ENCODE measurements around the gene CPNE6. TPM values are rescaled to one million over a fixed set of nuclear protein-coding genes. Genes with fewer than 3 reads are reported as not detected.

CPNE6 gene
- total RNA-seq, 1 donor from 2014 or later = not detected

DNA sequence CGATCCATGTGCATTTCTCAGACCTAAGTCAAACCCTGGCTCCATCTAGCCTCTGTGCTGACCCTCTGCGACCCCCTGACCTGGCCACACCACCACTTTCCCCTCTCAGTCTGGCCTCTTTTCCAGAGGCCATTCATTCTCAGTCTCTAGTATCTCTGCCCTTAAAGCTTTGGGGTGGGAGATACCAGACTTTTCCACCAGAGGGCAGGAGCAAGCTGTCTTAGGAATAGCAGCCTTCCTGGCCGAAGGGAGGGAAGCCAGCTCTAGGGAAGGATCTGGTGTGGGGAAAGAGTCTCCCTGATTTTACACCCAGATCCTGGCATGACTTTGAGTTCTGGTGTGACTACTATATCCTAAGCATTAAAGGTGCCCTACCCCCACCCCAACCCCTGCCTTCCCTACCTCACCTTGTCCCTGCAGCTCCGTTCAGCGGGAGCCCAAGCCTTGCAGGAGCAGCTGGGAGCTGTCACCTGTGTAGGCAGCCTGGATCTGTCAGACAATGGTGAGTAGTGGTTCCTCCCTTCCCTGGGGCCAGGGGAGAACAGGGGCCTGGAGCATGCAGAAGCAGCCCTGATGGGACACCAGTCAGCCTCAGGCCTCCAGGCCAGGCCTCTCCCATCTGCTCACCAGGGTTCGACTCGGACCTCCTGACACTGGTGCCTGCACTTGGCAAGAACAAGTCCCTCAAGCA, 13.0 kb upstream of the CPNE6 start:
- Histone ChIP-seq H3K36me3 (no peaks in the 10 kb centered on the region), H3K27me3 (no peaks in the 10 kb centered on the region), H4K20me1 (ENCODE audit: low read depth) (no peaks in the 10 kb centered on the region), H3F3A (ENCODE audit: low read depth) (no peaks in the 10 kb centered on the region), H3K9me3 (ENCODE audit: low read depth) (no peaks in the 10 kb centered on the region), H3K4me1 (peaks cover 3% of the 10 kb centered on the region), H2AFZ (replicated peaks) (no peak overlapping the region), H3K4me3 (no peak overlapping the region), H3K4me2 (no peak overlapping the region), H3K9ac (no peak overlapping the region), H3K79me2 (ENCODE audit: low read depth) (no peaks in the 10 kb centered on the region), H3K27ac (no peak overlapping the region)
- TF ChIP-seq, protein P1, sequence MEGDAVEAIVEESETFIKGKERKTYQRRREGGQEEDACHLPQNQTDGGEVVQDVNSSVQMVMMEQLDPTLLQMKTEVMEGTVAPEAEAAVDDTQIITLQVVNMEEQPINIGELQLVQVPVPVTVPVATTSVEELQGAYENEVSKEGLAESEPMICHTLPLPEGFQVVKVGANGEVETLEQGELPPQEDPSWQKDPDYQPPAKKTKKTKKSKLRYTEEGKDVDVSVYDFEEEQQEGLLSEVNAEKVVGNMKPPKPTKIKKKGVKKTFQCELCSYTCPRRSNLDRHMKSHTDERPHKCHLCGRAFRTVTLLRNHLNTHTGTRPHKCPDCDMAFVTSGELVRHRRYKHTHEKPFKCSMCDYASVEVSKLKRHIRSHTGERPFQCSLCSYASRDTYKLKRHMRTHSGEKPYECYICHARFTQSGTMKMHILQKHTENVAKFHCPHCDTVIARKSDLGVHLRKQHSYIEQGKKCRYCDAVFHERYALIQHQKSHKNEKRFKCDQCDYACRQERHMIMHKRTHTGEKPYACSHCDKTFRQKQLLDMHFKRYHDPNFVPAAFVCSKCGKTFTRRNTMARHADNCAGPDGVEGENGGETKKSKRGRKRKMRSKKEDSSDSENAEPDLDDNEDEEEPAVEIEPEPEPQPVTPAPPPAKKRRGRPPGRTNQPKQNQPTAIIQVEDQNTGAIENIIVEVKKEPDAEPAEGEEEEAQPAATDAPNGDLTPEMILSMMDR (IDR thresholded peaks at IDR 0.05) = peak; percentile 71
- TF ChIP-seq EZH2phosphoT487 (IDR thresholded peaks at IDR 0.05) = no peak
- H3K27me3 Mint-ChIP-seq (ENCODE audit: insufficient read depth, low read depth) = peaks cover 5% of the 10 kb centered on the region
- H3K27ac Mint-ChIP-seq = peak overlapping the region; percentile 89
- H3K9me3 Mint-ChIP-seq = no peaks in the 10 kb centered on the region
- DNase-seq (ENCODE audit: low spot score) = peak; percentile 78
- no peaks in the 10 kb centered on the region for H3K36me3 Mint-ChIP-seq
- peak overlapping the region; percentile 39 for H3K4me3 Mint-ChIP-seq
- peaks cover 5% of the 10 kb centered on the region for H3K4me1 Mint-ChIP-seq

DNA sequence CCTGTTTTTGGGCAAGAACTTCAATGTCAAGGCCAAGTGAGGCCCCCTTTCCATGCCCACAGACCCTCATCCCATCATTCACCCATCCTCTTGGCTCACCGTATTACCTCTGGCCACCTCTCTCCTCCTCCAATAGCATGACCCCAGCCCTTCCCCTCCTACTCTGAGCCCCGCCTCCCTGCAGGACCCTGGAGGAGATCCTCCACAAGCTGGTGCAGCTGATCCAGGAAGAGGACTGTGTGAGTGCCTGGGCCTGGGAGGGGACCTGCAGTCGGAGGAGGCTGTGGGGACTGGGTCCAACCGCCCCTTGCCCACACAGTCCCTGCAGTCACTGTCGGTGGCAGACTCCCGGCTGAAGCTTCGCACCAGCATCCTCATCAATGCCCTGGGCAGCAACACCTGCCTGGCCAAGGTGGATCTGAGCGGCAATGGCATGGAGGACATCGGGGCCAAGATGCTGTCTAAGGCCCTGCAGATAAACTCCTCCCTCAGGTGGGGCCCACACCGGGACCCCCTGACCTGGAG, 12.3 kb upstream of the CPNE6 start:
- Histone ChIP-seq H3K27ac (no peak overlapping the region), H3K4me1 (peaks cover 3% of the 10 kb centered on the region), H3F3A (ENCODE audit: low read depth) (no peaks in the 10 kb centered on the region), H3K27me3 (no peaks in the 10 kb centered on the region), H3K36me3 (no peaks in the 10 kb centered on the region), H3K79me2 (ENCODE audit: low read depth) (no peaks in the 10 kb centered on the region), H3K9me3 (ENCODE audit: low read depth) (no peaks in the 10 kb centered on the region), H3K4me2 (no peak overlapping the region), H3K9ac (no peak overlapping the region), H3K4me3 (no peak overlapping the region), H2AFZ (replicated peaks) (no peak overlapping the region), H4K20me1 (ENCODE audit: low read depth) (no peaks in the 10 kb centered on the region)
- H3K9me3 Mint-ChIP-seq = no peaks in the 10 kb centered on the region
- peaks cover 5% of the 10 kb centered on the region for H3K4me1 Mint-ChIP-seq
- no peak overlapping the region for H3K4me3 Mint-ChIP-seq
- H3K36me3 Mint-ChIP-seq = no peaks in the 10 kb centered on the region
- peaks cover 5% of the 10 kb centered on the region for H3K27me3 Mint-ChIP-seq (ENCODE audit: insufficient read depth, low read depth)
- TF ChIP-seq, protein P1 (IDR thresholded peaks at IDR 0.05) = no peak
- TF ChIP-seq EZH2phosphoT487 (IDR thresholded peaks at IDR 0.05) (no peak), EZH2 (IDR thresholded peaks at IDR 0.05) (no peak)
- no peak overlapping the region for H3K27ac Mint-ChIP-seq
- DNase-seq (ENCODE audit: low spot score) = no peak

DNA sequence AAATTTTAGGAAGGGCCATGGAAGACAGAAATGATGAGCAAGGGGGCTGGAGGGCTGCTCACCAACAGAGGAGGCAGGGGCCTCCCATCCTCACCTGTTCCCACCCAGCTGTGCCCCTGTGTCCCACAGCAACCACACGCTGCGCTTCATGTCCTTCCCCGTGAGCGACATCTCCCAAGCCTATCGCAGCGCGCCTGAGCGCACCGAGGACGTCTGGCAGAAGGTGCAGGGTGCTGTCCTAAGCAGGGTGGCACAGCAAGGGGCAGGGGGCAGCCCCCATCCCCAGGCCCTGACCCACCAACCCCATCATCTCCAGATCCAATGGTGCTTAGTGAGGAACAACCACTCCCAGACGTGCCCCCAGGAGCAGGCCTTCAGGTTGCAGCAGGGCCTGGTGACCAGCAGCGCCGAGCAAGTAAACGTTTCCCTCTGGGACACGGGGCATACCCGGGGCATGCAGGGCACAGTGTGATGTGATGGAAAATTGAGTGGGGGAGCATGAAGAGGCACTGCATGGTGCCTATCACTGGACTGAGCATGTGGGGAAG, 11.4 kb upstream of the CPNE6 start:
- Histone ChIP-seq H3K9ac (no peak overlapping the region), H2AFZ (replicated peaks) (no peak overlapping the region), H3F3A (ENCODE audit: low read depth) (no peaks in the 10 kb centered on the region), H3K79me2 (ENCODE audit: low read depth) (no peaks in the 10 kb centered on the region), H4K20me1 (ENCODE audit: low read depth) (no peaks in the 10 kb centered on the region), H3K27ac (no peak overlapping the region), H3K4me2 (no peak overlapping the region), H3K36me3 (no peaks in the 10 kb centered on the region), H3K4me1 (peaks cover 3% of the 10 kb centered on the region), H3K4me3 (no peak overlapping the region), H3K27me3 (no peaks in the 10 kb centered on the region), H3K9me3 (ENCODE audit: low read depth) (no peaks in the 10 kb centered on the region)
- H3K4me3 Mint-ChIP-seq = no peak overlapping the region
- peaks cover 5% of the 10 kb centered on the region for H3K4me1 Mint-ChIP-seq
- H3K36me3 Mint-ChIP-seq = no peaks in the 10 kb centered on the region
- peak overlapping the region; percentile 72 for H3K27ac Mint-ChIP-seq
- H3K9me3 Mint-ChIP-seq = no peaks in the 10 kb centered on the region
- peaks cover 7% of the 10 kb centered on the region for H3K27me3 Mint-ChIP-seq (ENCODE audit: insufficient read depth, low read depth)
- TF ChIP-seq, protein P1 (IDR thresholded peaks at IDR 0.05) = no peak
- no peak for TF ChIP-seq EZH2 (IDR thresholded peaks at IDR 0.05)
- TF ChIP-seq EZH2phosphoT487 (IDR thresholded peaks at IDR 0.05) = no peak
- DNase-seq (ENCODE audit: low spot score) = no peak
